Astrocyte (in vitro differentiated cells and primary cell): ENCODE results near the gene DNAJB12. TPM values are rescaled to one million over a fixed set of nuclear protein-coding genes. Genes with fewer than 3 reads are reported as not detected.
A peak's percentile ranks its signal among the peaks of the same experiment; 100 is the strongest.

ENCODE experiments used
- DNase-seq: peaks from one replicate; pipeline ENCODE4 v3.0.0-alpha.2; 2010; ENCODE audit warnings: low read depth
- FAIRE-seq: peaks from 2 replicates; lab custom pipeline; 2011; peaks lifted over from hg19 to GRCh38; lab: Jason Lieb, UNC
- H2AFZ ChIP-seq: 2 replicates; pipeline ENCODE4 v1.6.0; 2012; ENCODE audit warnings: low read depth, low read length, inconsistent platforms
- H3K27ac ChIP-seq: 2 replicates; pipeline ENCODE4 v1.5.1; 2011; ENCODE audit warnings: low read depth, low read length, inconsistent platforms
- H3K27me3 ChIP-seq: 2 replicates; pipeline ENCODE4 v1.6.0; 2011; ENCODE audit warnings: low read length, inconsistent platforms; ENCODE audit not compliant: insufficient read depth
- H3K36me3 ChIP-seq: 2 replicates; pipeline ENCODE4 v1.5.1; 2011; ENCODE audit warnings: low read length, inconsistent platforms; ENCODE audit not compliant: insufficient read depth
- H3K4me1 ChIP-seq: 2 replicates; pipeline ENCODE4 v1.5.1; 2011; ENCODE audit warnings: low read length, inconsistent platforms; ENCODE audit not compliant: insufficient read depth
- H3K4me2 ChIP-seq: 2 replicates; pipeline ENCODE4 v1.6.0; 2012; ENCODE audit warnings: low read length, inconsistent platforms
- H3K4me3 ChIP-seq: 2 replicates; pipeline ENCODE4 v1.5.1; 2011; ENCODE audit warnings: low read depth, mild to moderate bottlenecking, low read length, inconsistent platforms; ENCODE audit not compliant: insufficient read depth
- H3K79me2 ChIP-seq: 2 replicates; pipeline ENCODE4 v1.6.0; 2012; ENCODE audit warnings: mild to moderate bottlenecking, low read length, inconsistent platforms; ENCODE audit not compliant: insufficient read depth
- H3K9ac ChIP-seq: 2 replicates; pipeline ENCODE4 v1.6.0; 2012; ENCODE audit warnings: mild to moderate bottlenecking, low read length, inconsistent platforms
- H3K9me3 ChIP-seq: 2 replicates; pipeline ENCODE4 v1.5.1; 2012; ENCODE audit warnings: low read depth, mild to moderate bottlenecking, low read length, inconsistent platforms; ENCODE audit not compliant: insufficient read depth
- H4K20me1 ChIP-seq: 2 replicates; pipeline ENCODE4 v1.6.0; 2012; ENCODE audit warnings: low read length, inconsistent platforms; ENCODE audit not compliant: insufficient read depth
- H3K27ac Mint-ChIP-seq: one replicate; pipeline ENCODE4 v1.8.0; 2021; ENCODE audit warnings: mild to moderate bottlenecking, mixed read lengths; ENCODE audit not compliant: unreplicated experiment
- H3K27me3 Mint-ChIP-seq: one replicate; pipeline ENCODE4 v1.8.0; 2021; ENCODE audit warnings: low read depth, mixed read lengths; ENCODE audit not compliant: unreplicated experiment
- H3K36me3 Mint-ChIP-seq: one replicate; pipeline ENCODE4 v1.8.0; 2021; ENCODE audit warnings: low read depth, mixed read lengths; ENCODE audit not compliant: unreplicated experiment
- H3K4me1 Mint-ChIP-seq: one replicate; pipeline ENCODE4 v1.8.0; 2021; ENCODE audit warnings: low read depth, mixed read lengths; ENCODE audit not compliant: unreplicated experiment
- H3K4me3 Mint-ChIP-seq: one replicate; pipeline ENCODE4 v1.8.0; 2021; ENCODE audit warnings: mild to moderate bottlenecking, moderate library complexity, mixed read lengths; ENCODE audit not compliant: unreplicated experiment
- H3K9me3 Mint-ChIP-seq: one replicate; pipeline ENCODE4 v1.8.0; 2021; ENCODE audit warnings: mild to moderate bottlenecking, mixed read lengths; ENCODE audit not compliant: unreplicated experiment
- EZH2 ChIP-seq: IDR thresholded peaks from 2 replicates; pipeline ENCODE4 v1.6.1; 2012; ENCODE audit warnings: mild to moderate bottlenecking, low read length, inconsistent platforms; ENCODE audit not compliant: insufficient read depth
- total RNA-seq: library from RNA; stranded (reverse); gene quantifications from 2 replicates; pipeline ENCODE4 v1.2.1, GENCODE V29; 2021
- TF ChIP-seq, protein P1 (sequence below): IDR thresholded peaks from 2 replicates; pipeline ENCODE4 v1.5.1; 2011; ENCODE audit warnings: low read depth, mild to moderate bottlenecking, inconsistent platforms, low read length, moderate library complexity; ENCODE audit not compliant: insufficient read depth

Gene DNAJB12
- total RNA-seq, 1 donor from 2014 or later = 24.3 TPM

DNA sequence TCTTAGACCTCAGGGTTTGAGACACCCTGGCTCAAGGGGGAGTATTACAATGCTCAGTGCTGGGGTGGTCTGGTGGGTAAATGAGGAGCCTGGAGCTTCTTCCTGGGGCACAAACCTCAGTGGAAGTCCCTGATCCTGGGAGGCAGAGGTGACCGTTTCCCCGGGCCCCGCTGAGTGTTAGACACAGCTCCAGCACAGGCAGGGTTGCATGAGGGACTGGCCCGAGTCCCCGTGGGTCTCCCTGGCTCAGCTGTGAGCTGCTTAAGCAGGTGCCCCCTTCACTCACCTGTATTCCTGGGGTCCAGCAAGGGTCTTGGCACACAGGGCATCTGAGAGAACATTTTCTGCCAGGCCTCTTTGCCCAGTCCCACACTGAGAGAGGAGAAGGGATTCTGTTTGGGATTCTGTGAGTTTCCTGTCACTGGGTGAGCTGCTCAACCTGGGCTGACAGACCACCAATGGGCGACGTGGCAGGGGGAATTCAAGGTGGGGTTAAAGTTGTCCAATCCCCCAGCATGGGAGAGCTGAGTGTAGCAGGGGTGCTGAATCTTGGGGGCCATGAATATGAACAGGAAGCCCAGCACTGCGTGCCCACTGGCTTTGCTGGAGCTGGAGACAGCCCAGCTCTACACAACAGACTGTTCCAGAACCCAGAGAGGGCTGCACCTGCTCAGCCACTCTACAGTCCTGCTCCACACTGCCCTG, 51.1 kb downstream of the DNAJB12 start:
- peaks cover 9% of the 10 kb centered on the region for H3K4me1 Mint-ChIP-seq
- Histone ChIP-seq H3K9ac (no peak overlapping the region), H3K36me3 (no peaks in the 10 kb centered on the region), H3K4me1 (peaks cover 5% of the 10 kb centered on the region), H3K4me3 (no peak overlapping the region), H2AFZ (no peak overlapping the region), H3K27ac (no peak overlapping the region), H4K20me1 (no peaks in the 10 kb centered on the region), H3K79me2 (no peaks in the 10 kb centered on the region), H3K9me3 (no peaks in the 10 kb centered on the region), H3K27me3 (no peaks in the 10 kb centered on the region), H3K4me2 (no peak overlapping the region)
- no peak for FAIRE-seq
- DNase-seq = no peak
- H3K4me3 Mint-ChIP-seq = no peak overlapping the region
- H3K27ac Mint-ChIP-seq = no peak overlapping the region
- H3K27me3 Mint-ChIP-seq = peaks cover 2% of the 10 kb centered on the region
- H3K9me3 Mint-ChIP-seq = no peaks in the 10 kb centered on the region
- TF ChIP-seq EZH2 = no peak
- no peaks in the 10 kb centered on the region for H3K36me3 Mint-ChIP-seq

DNA sequence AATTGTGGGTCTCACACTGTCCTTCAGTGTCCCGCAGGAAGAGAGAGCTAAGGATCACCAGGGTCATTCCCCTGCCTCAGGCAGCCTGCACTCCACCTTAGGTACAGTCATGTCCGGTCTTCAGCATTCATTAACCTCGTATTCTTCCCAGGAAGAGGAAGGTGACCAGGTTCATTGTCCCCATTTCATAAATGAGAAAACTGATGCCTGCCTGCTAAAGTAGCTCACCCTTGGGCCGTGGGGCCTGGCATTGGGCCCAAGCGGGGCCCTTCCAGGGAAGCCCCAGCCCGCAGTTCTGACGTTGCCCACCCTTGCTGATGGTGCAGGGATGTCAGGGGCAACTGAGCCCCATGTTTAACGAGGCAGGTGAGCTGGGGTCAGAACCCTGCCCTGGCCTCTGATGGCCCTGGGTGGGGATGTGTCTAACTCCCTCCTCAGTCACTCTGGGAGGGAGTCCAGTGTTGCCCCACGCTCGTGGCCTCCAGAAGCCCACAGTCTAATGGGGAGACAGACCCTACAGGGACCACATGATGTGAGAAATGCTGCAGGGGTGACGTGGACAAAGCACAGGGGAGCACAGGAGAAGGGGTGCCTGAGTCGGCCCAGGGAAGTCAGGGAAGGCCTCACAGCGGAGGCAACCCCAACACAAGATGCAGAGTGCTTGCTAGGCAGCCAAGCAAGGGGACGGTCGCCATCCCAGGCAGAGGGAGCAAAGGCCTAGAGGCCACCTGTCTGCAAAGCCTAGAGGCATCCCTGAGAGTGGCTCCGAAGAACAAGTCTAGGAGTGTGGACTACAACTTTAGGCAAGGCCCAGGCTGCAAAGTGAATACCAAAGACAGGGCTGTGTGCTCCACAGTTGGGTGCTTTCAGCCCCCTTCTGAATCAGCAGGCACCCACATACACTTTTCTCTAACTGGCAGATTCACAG, 55.9 kb downstream of the DNAJB12 start:
- no peaks in the 10 kb centered on the region for H3K79me2 ChIP-seq
- Mint-ChIP-seq H3K36me3 (peaks cover 2% of the 10 kb centered on the region), H3K27ac (peak overlapping the region; percentile 97), H3K27me3 (no peaks in the 10 kb centered on the region), H3K9me3 (no peaks in the 10 kb centered on the region), H3K4me3 (no peak overlapping the region), H3K4me1 (peaks cover 8% of the 10 kb centered on the region)
- H3K9me3 ChIP-seq = no peaks in the 10 kb centered on the region
- DNase-seq (no peak), FAIRE-seq (no peak)
- peak overlapping the region; percentile 94 for H3K27ac ChIP-seq
- H3K4me1 ChIP-seq = peaks cover 15% of the 10 kb centered on the region
- no peaks in the 10 kb centered on the region for H3K27me3 ChIP-seq
- no peak for TF ChIP-seq EZH2
- TF ChIP-seq, protein P1, sequence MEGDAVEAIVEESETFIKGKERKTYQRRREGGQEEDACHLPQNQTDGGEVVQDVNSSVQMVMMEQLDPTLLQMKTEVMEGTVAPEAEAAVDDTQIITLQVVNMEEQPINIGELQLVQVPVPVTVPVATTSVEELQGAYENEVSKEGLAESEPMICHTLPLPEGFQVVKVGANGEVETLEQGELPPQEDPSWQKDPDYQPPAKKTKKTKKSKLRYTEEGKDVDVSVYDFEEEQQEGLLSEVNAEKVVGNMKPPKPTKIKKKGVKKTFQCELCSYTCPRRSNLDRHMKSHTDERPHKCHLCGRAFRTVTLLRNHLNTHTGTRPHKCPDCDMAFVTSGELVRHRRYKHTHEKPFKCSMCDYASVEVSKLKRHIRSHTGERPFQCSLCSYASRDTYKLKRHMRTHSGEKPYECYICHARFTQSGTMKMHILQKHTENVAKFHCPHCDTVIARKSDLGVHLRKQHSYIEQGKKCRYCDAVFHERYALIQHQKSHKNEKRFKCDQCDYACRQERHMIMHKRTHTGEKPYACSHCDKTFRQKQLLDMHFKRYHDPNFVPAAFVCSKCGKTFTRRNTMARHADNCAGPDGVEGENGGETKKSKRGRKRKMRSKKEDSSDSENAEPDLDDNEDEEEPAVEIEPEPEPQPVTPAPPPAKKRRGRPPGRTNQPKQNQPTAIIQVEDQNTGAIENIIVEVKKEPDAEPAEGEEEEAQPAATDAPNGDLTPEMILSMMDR = no peak
- H4K20me1 ChIP-seq = no peaks in the 10 kb centered on the region
- peak overlapping the region; percentile 88 for H3K9ac ChIP-seq
- peak overlapping the region; percentile 69 for H2AFZ ChIP-seq
- H3K36me3 ChIP-seq = no peaks in the 10 kb centered on the region
- H3K4me2 ChIP-seq = peak overlapping the region; percentile 88
- H3K4me3 ChIP-seq = no peak overlapping the region

DNA sequence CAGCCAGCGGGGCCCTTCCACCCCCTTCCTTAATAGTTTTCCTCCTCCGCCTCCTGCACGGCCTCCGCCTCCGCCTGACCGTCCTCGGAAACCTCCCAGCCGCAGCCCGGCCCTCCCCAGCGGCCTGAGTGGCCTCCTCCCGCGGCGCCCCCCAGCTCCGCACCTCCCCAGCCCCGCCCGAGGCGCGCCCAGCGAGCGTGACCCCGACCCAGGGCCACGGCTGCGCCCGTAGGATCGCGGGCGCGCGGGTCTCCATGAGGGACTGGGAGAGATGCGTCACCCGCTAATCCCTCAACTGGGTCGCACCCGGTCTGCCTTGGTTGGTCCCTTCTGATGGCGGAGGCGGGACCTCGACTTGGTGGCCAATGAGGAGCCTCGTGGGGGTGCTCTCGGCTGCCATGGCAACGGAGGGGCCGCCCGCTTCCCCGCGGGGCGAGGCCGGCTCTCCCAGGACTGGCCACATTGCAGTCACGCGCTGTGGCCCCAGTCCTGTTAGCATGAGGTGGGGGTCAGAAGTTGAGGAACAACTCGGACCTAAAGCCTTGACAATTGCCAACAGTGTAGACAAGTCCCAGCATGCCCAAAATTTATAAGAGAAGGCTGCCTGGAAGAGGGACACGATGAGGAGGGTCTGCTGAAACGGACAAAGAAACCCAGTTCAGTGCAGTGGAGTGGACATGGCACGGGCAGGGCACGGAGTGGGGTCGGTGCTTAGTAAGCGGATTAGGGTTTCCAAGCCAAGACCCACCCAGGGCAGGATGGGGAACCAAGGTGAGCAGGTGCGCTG, 56.7 kb downstream of the DNAJB12 start:
- peak overlapping the region; percentile 69 for H2AFZ ChIP-seq
- peak overlapping the region; percentile 88 for H3K4me2 ChIP-seq
- peaks cover 2% of the 10 kb centered on the region for H3K36me3 Mint-ChIP-seq
- DNase-seq (peak; percentile 95), FAIRE-seq (no peak)
- H3K27ac ChIP-seq = peak overlapping the region; percentile 94
- no peaks in the 10 kb centered on the region for H3K36me3 ChIP-seq
- H3K4me3 ChIP-seq = peak overlapping the region; percentile 54
- H3K4me1 Mint-ChIP-seq = peaks cover 8% of the 10 kb centered on the region
- no peaks in the 10 kb centered on the region for H3K27me3 ChIP-seq
- peak overlapping the region; percentile 97 for H3K27ac Mint-ChIP-seq
- no peaks in the 10 kb centered on the region for H3K9me3 ChIP-seq
- no peaks in the 10 kb centered on the region for H3K9me3 Mint-ChIP-seq
- TF ChIP-seq, protein P1 = no peak
- no peak for TF ChIP-seq EZH2
- H3K4me3 Mint-ChIP-seq = peak overlapping the region; percentile 76
- H3K4me1 ChIP-seq = peaks cover 15% of the 10 kb centered on the region
- H3K27me3 Mint-ChIP-seq = no peaks in the 10 kb centered on the region
- peak overlapping the region; percentile 88 for H3K9ac ChIP-seq
- no peaks in the 10 kb centered on the region for H3K79me2 ChIP-seq
- no peaks in the 10 kb centered on the region for H4K20me1 ChIP-seq
